ENCODE results near the gene RFX1. TPM values are rescaled to one million over a fixed set of nuclear protein-coding genes. Genes with fewer than 3 reads are reported as not detected.
A peak's percentile ranks its signal among the peaks of the same experiment; 100 is the strongest.

The RFX1 gene
- total RNA-seq, 2 donors from 2014 or later, result 17.1 to 24.3 TPM

DNA sequence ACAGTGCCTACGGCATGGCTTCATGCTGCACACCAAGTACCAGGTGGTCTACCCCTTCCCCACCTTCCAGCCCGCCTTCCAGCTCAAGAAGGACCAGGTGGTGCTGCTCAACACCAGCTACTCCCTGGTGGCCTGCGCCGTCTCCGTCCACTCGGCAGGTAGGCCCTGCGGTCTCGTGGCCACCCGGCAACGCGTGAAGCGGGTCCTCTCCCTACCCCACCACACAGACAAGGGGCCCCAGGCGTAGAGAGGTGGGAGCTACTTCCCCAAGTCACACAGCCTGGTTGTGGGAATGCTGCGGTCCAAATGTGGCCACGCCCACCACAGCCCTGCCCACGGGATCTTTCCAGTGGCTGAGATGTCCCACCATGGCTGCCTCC is 49.8 kb downstream of the RFX1 start:
- no peak overlapping the region for H3K4me3 ChIP-seq (ENCODE audit: low read length)
- H3K9ac ChIP-seq (ENCODE audit: extremely low read depth, low read length, poor library complexity, severe bottlenecking), result no peak overlapping the region
- Mint-ChIP-seq H3K27ac (no peak overlapping the region), H3K27me3 (ENCODE audit: insufficient read depth) (no peaks in the 10 kb centered on the region), H3K9me3 (no peaks in the 10 kb centered on the region), H3K4me1 (peaks cover 6% of the 10 kb centered on the region), H3K4me3 (no peak overlapping the region), H3K36me3 (ENCODE audit: low read depth) (peaks cover 34% of the 10 kb centered on the region)
- WGBS, 2 experiments (ENCODE audit: insufficient coverage in 1 of 2, insufficient read length in 1 of 2), result 97 to 100% methylated on average over 11 to 16 of the region's 16 CpGs
- H3K27ac ChIP-seq (ENCODE audit: low read depth, low read length), result no peak overlapping the region
- TF ChIP-seq, protein P1, sequence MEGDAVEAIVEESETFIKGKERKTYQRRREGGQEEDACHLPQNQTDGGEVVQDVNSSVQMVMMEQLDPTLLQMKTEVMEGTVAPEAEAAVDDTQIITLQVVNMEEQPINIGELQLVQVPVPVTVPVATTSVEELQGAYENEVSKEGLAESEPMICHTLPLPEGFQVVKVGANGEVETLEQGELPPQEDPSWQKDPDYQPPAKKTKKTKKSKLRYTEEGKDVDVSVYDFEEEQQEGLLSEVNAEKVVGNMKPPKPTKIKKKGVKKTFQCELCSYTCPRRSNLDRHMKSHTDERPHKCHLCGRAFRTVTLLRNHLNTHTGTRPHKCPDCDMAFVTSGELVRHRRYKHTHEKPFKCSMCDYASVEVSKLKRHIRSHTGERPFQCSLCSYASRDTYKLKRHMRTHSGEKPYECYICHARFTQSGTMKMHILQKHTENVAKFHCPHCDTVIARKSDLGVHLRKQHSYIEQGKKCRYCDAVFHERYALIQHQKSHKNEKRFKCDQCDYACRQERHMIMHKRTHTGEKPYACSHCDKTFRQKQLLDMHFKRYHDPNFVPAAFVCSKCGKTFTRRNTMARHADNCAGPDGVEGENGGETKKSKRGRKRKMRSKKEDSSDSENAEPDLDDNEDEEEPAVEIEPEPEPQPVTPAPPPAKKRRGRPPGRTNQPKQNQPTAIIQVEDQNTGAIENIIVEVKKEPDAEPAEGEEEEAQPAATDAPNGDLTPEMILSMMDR (conservative IDR thresholded peaks at IDR 0.05), result no peak
- no peaks in the 10 kb centered on the region for H3K27me3 ChIP-seq (ENCODE audit: control insufficient read depth, insufficient read depth, low read length, poor library complexity, severe bottlenecking)
- peaks cover 36% of the 10 kb centered on the region for H3K36me3 ChIP-seq (ENCODE audit: control insufficient read depth, insufficient read depth, low read length)
- no peak for DNase-seq
- H3K4me1 ChIP-seq (ENCODE audit: control insufficient read depth, insufficient read depth, low read length), result no peaks in the 10 kb centered on the region
- no peaks in the 10 kb centered on the region for H3K9me3 ChIP-seq (ENCODE audit: control insufficient read depth, low read length)

DNA sequence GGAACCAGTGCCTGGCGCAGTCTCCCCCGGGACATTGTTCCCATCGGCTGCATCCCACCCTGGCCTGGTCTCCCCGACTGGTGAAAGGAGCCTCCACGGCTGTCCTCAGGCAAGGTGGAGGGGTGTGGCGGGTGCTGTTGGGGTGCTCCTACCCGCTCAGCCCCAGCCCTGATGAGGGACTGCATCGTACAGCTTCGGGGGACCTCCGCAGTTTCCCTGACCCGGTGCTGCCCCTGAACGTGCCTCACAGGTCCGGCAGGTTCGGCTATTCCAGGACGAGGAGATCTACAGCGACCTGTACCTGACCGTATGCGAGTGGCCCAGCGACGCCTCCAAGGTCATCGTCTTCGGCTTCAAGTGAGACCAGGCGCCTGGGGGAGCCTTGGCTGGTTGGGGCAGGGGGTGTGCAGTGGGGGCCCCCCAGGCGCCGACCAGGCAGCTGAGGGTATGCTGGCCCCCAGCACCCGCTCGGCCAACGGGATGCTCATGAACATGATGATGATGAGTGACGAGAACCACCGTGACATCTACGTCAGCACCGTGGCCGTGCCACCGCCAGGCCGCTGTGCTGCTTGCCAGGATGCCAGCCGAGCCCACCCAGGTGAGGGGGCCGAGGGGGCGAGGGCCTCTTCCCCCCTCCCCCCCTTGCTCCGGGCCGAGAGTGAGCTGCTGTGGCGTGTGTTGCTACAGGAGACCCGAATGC is 50.3 kb downstream of the RFX1 start:
- H3K9ac ChIP-seq (ENCODE audit: extremely low read depth, low read length, poor library complexity, severe bottlenecking), result no peak overlapping the region
- H3K4me3 ChIP-seq (ENCODE audit: low read length), result no peak overlapping the region
- H3K27ac Mint-ChIP-seq, result no peak overlapping the region
- H3K4me3 Mint-ChIP-seq, result no peak overlapping the region
- no peaks in the 10 kb centered on the region for H3K27me3 Mint-ChIP-seq (ENCODE audit: insufficient read depth)
- TF ChIP-seq, protein P1 (conservative IDR thresholded peaks at IDR 0.05), result no peak
- H3K4me1 ChIP-seq (ENCODE audit: control insufficient read depth, insufficient read depth, low read length), result no peaks in the 10 kb centered on the region
- H3K36me3 Mint-ChIP-seq (ENCODE audit: low read depth), result peaks cover 32% of the 10 kb centered on the region
- H3K4me1 Mint-ChIP-seq, result peaks cover 6% of the 10 kb centered on the region
- H3K27ac ChIP-seq (ENCODE audit: low read depth, low read length), result no peak overlapping the region
- H3K36me3 ChIP-seq (ENCODE audit: control insufficient read depth, insufficient read depth, low read length), result peaks cover 36% of the 10 kb centered on the region
- no peak for DNase-seq
- 95 to 99% methylated on average over 30 to 42 of the region's 42 CpGs for WGBS, 2 experiments (ENCODE audit: insufficient coverage in 1 of 2, insufficient read length in 1 of 2)
- no peaks in the 10 kb centered on the region for H3K27me3 ChIP-seq (ENCODE audit: control insufficient read depth, insufficient read depth, low read length, poor library complexity, severe bottlenecking)
- no peaks in the 10 kb centered on the region for H3K9me3 ChIP-seq (ENCODE audit: control insufficient read depth, low read length)
- no peaks in the 10 kb centered on the region for H3K9me3 Mint-ChIP-seq

DNA sequence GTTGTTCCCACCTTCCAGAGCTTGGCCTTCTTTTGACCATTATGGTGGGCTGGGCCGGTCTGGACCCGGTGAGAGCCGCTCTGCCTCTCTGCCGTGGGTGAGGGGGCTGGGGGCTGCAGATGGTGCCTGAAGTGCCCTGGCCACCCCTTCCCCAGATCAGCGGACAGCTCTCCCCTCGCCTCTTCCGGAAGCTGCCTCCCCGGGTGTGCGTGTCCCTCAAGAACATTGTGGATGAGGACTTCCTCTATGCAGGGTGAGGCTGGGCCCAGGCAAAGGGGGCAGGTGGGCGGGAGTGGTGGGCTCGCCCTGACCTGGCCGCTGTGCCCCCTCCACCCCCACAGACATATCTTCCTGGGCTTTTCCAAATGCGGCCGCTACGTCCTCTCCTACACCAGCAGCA is 51.9 kb downstream of the RFX1 start:
- Mint-ChIP-seq H3K27me3 (ENCODE audit: insufficient read depth) (peaks cover 5% of the 10 kb centered on the region), H3K9me3 (no peaks in the 10 kb centered on the region), H3K4me1 (peaks cover 6% of the 10 kb centered on the region), H3K4me3 (peak overlapping the region; percentile 76), H3K27ac (no peak overlapping the region), H3K36me3 (ENCODE audit: low read depth) (peaks cover 25% of the 10 kb centered on the region)
- WGBS, 2 experiments (ENCODE audit: insufficient coverage in 1 of 2, insufficient read length in 1 of 2), result 88 to 94% methylated on average over 7 to 15 of the region's 15 CpGs
- Histone ChIP-seq H3K27ac (ENCODE audit: low read depth, low read length) (no peak overlapping the region), H3K4me1 (ENCODE audit: control insufficient read depth, insufficient read depth, low read length) (no peaks in the 10 kb centered on the region), H3K4me3 (ENCODE audit: low read length) (no peak overlapping the region), H3K9me3 (ENCODE audit: control insufficient read depth, low read length) (no peaks in the 10 kb centered on the region), H3K9ac (ENCODE audit: extremely low read depth, low read length, poor library complexity, severe bottlenecking) (no peak overlapping the region), H3K36me3 (ENCODE audit: control insufficient read depth, insufficient read depth, low read length) (peaks cover 27% of the 10 kb centered on the region), H3K27me3 (ENCODE audit: control insufficient read depth, insufficient read depth, low read length, poor library complexity, severe bottlenecking) (no peaks in the 10 kb centered on the region)
- no peak for DNase-seq
- TF ChIP-seq, protein P1 (conservative IDR thresholded peaks at IDR 0.05), result no peak

Data from endodermal cell (in vitro differentiated cells).